Left renal cortex interstitium (tissue), 4 donors: ENCODE data around the gene FGF11. TPM values are rescaled to one million over a fixed set of nuclear protein-coding genes. Genes with fewer than 3 reads are reported as not detected.

Source experiments
- DNase-seq, 4 donors: peaks; one replicate each; pipeline ENCODE4 v3.0.0-alpha.2; 2013; ENCODE audit warnings: low read depth in 4 of 4, low spot score in 2 of 4, missing footprints in 1 of 4
- polyA plus RNA-seq, 4 donors: library from polyadenylated mRNA; unstranded; fragments of 120-200 nt; gene quantifications; one replicate each; pipeline ENCODE4 v1.2.1, GENCODE V29; 2013; ENCODE audit not compliant: insufficient read length in 4 of 4

The FGF11 gene
- polyA plus RNA-seq, 4 donors: 6.1 to 6.9 (median 6.4) TPM

- no peak for DNase-seq
Observed at GRCh38 chr17:7426896-7427489, 12.3 kb upstream of the FGF11 start.

- no peak for DNase-seq
Observed at GRCh38 chr17:7427549-7427948, 11.8 kb upstream of the FGF11 start.

- DNase-seq: no peak
Observed at GRCh38 chr17:7428557-7428956, 10.8 kb upstream of the FGF11 start, which contains the start of gene SPEM3. Gene SPEM3 (plus strand): TSS chr17:7428857. CDS start chr17:7428903, 46 bp downstream.

GRCh38 chr17:7429722-7430121 lies 9.6 kb upstream of the FGF11 start:
- no peak for DNase-seq

GRCh38 chr17:7431231-7431630 lies 8.1 kb upstream of the FGF11 start:
- no peak for DNase-seq

GRCh38 chr17:7432296-7432695 lies 7.0 kb upstream of the FGF11 start:
- DNase-seq: no peak

GRCh38 chr17:7435676-7436555 lies 3.4 kb upstream of the FGF11 start:
- peak in 1 of 4 donors; percentile 21 for DNase-seq

GRCh38 chr17:7436556-7437368 lies 2.5 kb upstream of the FGF11 start:
- DNase-seq: peak in 2 of 4 donors; percentile 66 to 73

GRCh38 chr17:7437369-7437863 lies 1.9 kb upstream of the FGF11 start:
- DNase-seq: no peak

GRCh38 chr17:7437950-7438614 lies 1.2 kb upstream of the FGF11 start:
- peak in 2 of 4 donors; percentile 28 to 42 for DNase-seq

GRCh38 chr17:7438656-7439460 lies 454 bp upstream of the FGF11 start:
- DNase-seq: no peak

GRCh38 chr17:7440113-7440833 lies 961 bp downstream of the FGF11 start:
- DNase-seq: peak in 2 of 4 donors; percentile 47 to 51

GRCh38 chr17:7440834-7441195 lies 1.5 kb downstream of the FGF11 start:
- peak in 1 of 4 donors; percentile 21 for DNase-seq

- DNase-seq: no peak
Observed at GRCh38 chr17:7441266-7441665, 2.0 kb downstream of the FGF11 start.

GRCh38 chr17:7442142-7442541 lies 2.8 kb downstream of the FGF11 start:
- no peak for DNase-seq

GRCh38 chr17:7443499-7444485 lies 4.5 kb downstream of the FGF11 start:
- no peak for DNase-seq

GRCh38 chr17:7444682-7445618 lies 5.6 kb downstream of the FGF11 start, which contains the start of gene CHRNB1:
Gene CHRNB1 (plus strand): TSS chr17:7445061. CDS start chr17:7445128, 67 bp downstream.
- no peak for DNase-seq
